ENCODE data around the gene SPTBN5.

Gene SPTBN5

GRCh38 chr15:41872166-41872747, 21.6 kb downstream of the SPTBN5 start:
- in situ Hi-C loops (cut with HindIII; ENCODE audit: low pct_unique_long_range_greater_than_20kb, low sequenced_read_pairs) = no loop called here
- no peak for TF ChIP-seq JUND (IDR thresholded peaks at IDR 0.05; ENCODE audit: low read depth)
- DNase-seq (ENCODE audit: low read depth in 1 of 2, low spot score in 1 of 2) = no peak

- DNase-seq (ENCODE audit: low read depth in 1 of 2, low spot score in 1 of 2) = no peak
- in situ Hi-C loops (cut with HindIII; ENCODE audit: low pct_unique_long_range_greater_than_20kb, low sequenced_read_pairs) = no loop called here
- no peak for TF ChIP-seq JUND (IDR thresholded peaks at IDR 0.05; ENCODE audit: low read depth)
These were observed 22.5 kb downstream of the SPTBN5 start for GRCh38 chr15:41871175-41871905.

- in situ Hi-C loops (cut with HindIII; ENCODE audit: low pct_unique_long_range_greater_than_20kb, low sequenced_read_pairs) = no loop called here
- TF ChIP-seq JUND (IDR thresholded peaks at IDR 0.05; ENCODE audit: low read depth) = no peak
- no peak for DNase-seq (ENCODE audit: low read depth in 1 of 2, low spot score in 1 of 2)
These were observed 23.2 kb downstream of the SPTBN5 start for GRCh38 chr15:41870689-41871081.

GRCh38 chr15:41869770-41870688, 23.8 kb downstream of the SPTBN5 start:
- in situ Hi-C loops (cut with HindIII; ENCODE audit: low pct_unique_long_range_greater_than_20kb, low sequenced_read_pairs) = no loop called here
- no peak for TF ChIP-seq JUND (IDR thresholded peaks at IDR 0.05; ENCODE audit: low read depth)
- DNase-seq (ENCODE audit: low read depth in 1 of 2, low spot score in 1 of 2) = no peak

GRCh38 chr15:41868321-41868720, 25.5 kb downstream of the SPTBN5 start:
- in situ Hi-C loops (cut with HindIII; ENCODE audit: low pct_unique_long_range_greater_than_20kb, low sequenced_read_pairs) = no loop called here
- no peak for DNase-seq (ENCODE audit: low read depth in 1 of 2, low spot score in 1 of 2)
- no peak for TF ChIP-seq JUND (IDR thresholded peaks at IDR 0.05; ENCODE audit: low read depth)

- no peak for DNase-seq (ENCODE audit: low read depth in 1 of 2, low spot score in 1 of 2)
- in situ Hi-C loops (cut with HindIII; ENCODE audit: low pct_unique_long_range_greater_than_20kb, low sequenced_read_pairs) = no loop called here
- TF ChIP-seq JUND (IDR thresholded peaks at IDR 0.05; ENCODE audit: low read depth) = no peak
These were observed 26.8 kb downstream of the SPTBN5 start for GRCh38 chr15:41866872-41867579.

GRCh38 chr15:41866263-41866703, 27.6 kb downstream of the SPTBN5 start:
- TF ChIP-seq JUND (IDR thresholded peaks at IDR 0.05; ENCODE audit: low read depth) = no peak
- in situ Hi-C loops (cut with HindIII; ENCODE audit: low pct_unique_long_range_greater_than_20kb, low sequenced_read_pairs) = no loop called here
- DNase-seq (ENCODE audit: low read depth in 1 of 2, low spot score in 1 of 2) = no peak

GRCh38 chr15:41865490-41866055, 28.3 kb downstream of the SPTBN5 start:
- TF ChIP-seq JUND (IDR thresholded peaks at IDR 0.05; ENCODE audit: low read depth) = no peak
- in situ Hi-C loops (cut with HindIII; ENCODE audit: low pct_unique_long_range_greater_than_20kb, low sequenced_read_pairs) = no loop called here
- DNase-seq (ENCODE audit: low read depth in 1 of 2, low spot score in 1 of 2) = no peak

- in situ Hi-C loops (cut with HindIII; ENCODE audit: low pct_unique_long_range_greater_than_20kb, low sequenced_read_pairs) = no loop called here
- peak; percentile 67 to 82 for DNase-seq (ENCODE audit: low read depth in 1 of 2, low spot score in 1 of 2)
These were observed 31.2 kb downstream of the SPTBN5 start for GRCh38 chr15:41862515-41863116.

GRCh38 chr15:41861736-41862356, 32.0 kb downstream of the SPTBN5 start:
- in situ Hi-C loops (cut with HindIII; ENCODE audit: low pct_unique_long_range_greater_than_20kb, low sequenced_read_pairs) = no loop called here
- no peak for DNase-seq (ENCODE audit: low read depth in 1 of 2, low spot score in 1 of 2)
- no peak for TF ChIP-seq JUND (IDR thresholded peaks at IDR 0.05; ENCODE audit: low read depth)

More at GRCh38 chr15:41862515-41863116, 31.2 kb downstream of the SPTBN5 start:
- TF ChIP-seq JUND (IDR thresholded peaks at IDR 0.05; ENCODE audit: low read depth) = no peak

Measured in T47D (cell line).